GM20000 (cell line): ENCODE data around the gene DMAC1.

Experiments
- DNase-seq: peaks from one replicate; pipeline ENCODE4 v3.0.0; 2012; ENCODE audit warnings: low spot score
- CTCF ChIP-seq: IDR thresholded peaks from 2 replicates; pipeline ENCODE4 v1.5.1; 2012; ENCODE audit warnings: mild to moderate bottlenecking, control low read depth; ENCODE audit errors: extremely low read depth, missing control alignments

Gene DMAC1

GRCh38 chr9:7785813-7786212 is 13.8 kb downstream of the DMAC1 start:
- TF ChIP-seq CTCF = no peak
- DNase-seq = no peak

- no peak for DNase-seq
- TF ChIP-seq CTCF = no peak
These were observed 15.1 kb downstream of the DMAC1 start for GRCh38 chr9:7784472-7784871.

GRCh38 chr9:7783635-7784063 is 15.9 kb downstream of the DMAC1 start:
- TF ChIP-seq CTCF = no peak
- DNase-seq = no peak

- no peak for DNase-seq
- TF ChIP-seq CTCF = no peak
These were observed 17.0 kb downstream of the DMAC1 start for GRCh38 chr9:7782400-7783120.

- no peak for DNase-seq
- no peak for TF ChIP-seq CTCF
These were observed 19.2 kb downstream of the DMAC1 start for GRCh38 chr9:7780261-7780988.

- no peak for TF ChIP-seq CTCF
- no peak for DNase-seq
These were observed 20.6 kb downstream of the DMAC1 start for GRCh38 chr9:7778851-7779600.

- no peak for TF ChIP-seq CTCF
- no peak for DNase-seq
These were observed 21.8 kb downstream of the DMAC1 start for GRCh38 chr9:7777771-7778170.
